Astrocyte of the cerebellum (primary cell): ENCODE measurements around the gene KRTAP5-9.

ENCODE experiments used
- DNase-seq: peaks from one replicate; pipeline ENCODE4 v3.0.0-alpha.2; 2011; ENCODE audit warnings: low read depth
- H3K4me3 ChIP-seq: 2 replicates; pipeline ENCODE4 v1.5.1; 2011; ENCODE audit warnings: mild to moderate bottlenecking, low read depth, low read length, moderate library complexity
- CTCF ChIP-seq: IDR thresholded peaks from 2 replicates; pipeline ENCODE4 v1.5.1; 2012; ENCODE audit warnings: low read length, low read depth, moderate library complexity, mild to moderate bottlenecking; ENCODE audit errors: missing control alignments
- in situ Hi-C: cut with HindIII; loops from 2 replicates; pipeline ENCODE4 v1.10.0; 2017; ENCODE audit warnings: low sequenced_read_pairs

The KRTAP5-9 gene

GRCh38 chr11:71502871-71503435 is 45.3 kb upstream of the KRTAP5-9 start:
- in situ Hi-C loops, result no loop called here
- no peak overlapping the region for H3K4me3 ChIP-seq
- DNase-seq, result no peak
- TF ChIP-seq CTCF, result no peak

GRCh38 chr11:71504531-71504930 is 43.7 kb upstream of the KRTAP5-9 start:
- DNase-seq, result no peak

GRCh38 chr11:71505001-71505400 is 43.2 kb upstream of the KRTAP5-9 start:
- DNase-seq, result no peak
- in situ Hi-C loops, result loop anchor here (5.0 kb wide), 1 partner anchor 42 kb away; the partner anchor contains the start of gene KRTAP5-9
- TF ChIP-seq CTCF, result no peak
- no peak overlapping the region for H3K4me3 ChIP-seq

More at GRCh38 chr11:71504531-71504930, 43.7 kb upstream of the KRTAP5-9 start:
- TF ChIP-seq CTCF, result no peak
- in situ Hi-C loops, result no loop called here
- H3K4me3 ChIP-seq, result no peak overlapping the region

- no peak for DNase-seq
- in situ Hi-C loops, result loop anchor here (5.0 kb wide), 1 partner anchor 42 kb away; the partner anchor contains the start of gene KRTAP5-9
- no peak for TF ChIP-seq CTCF
- H3K4me3 ChIP-seq, result no peak overlapping the region
Observed at GRCh38 chr11:71505781-71506180, 42.4 kb upstream of the KRTAP5-9 start.

GRCh38 chr11:71507102-71507501 is 41.1 kb upstream of the KRTAP5-9 start:
- H3K4me3 ChIP-seq, result no peak overlapping the region
- no peak for DNase-seq
- TF ChIP-seq CTCF, result no peak
- in situ Hi-C loops, result loop anchor here (5.0 kb wide), 1 partner anchor 40 kb away; the partner anchor contains the start of gene KRTAP5-9

GRCh38 chr11:71518506-71519471 is 29.4 kb upstream of the KRTAP5-9 start:
- no peak for DNase-seq
- in situ Hi-C loops, result no loop called here
- TF ChIP-seq CTCF, result no peak

More at GRCh38 chr11:71518506-71519471, 29.4 kb upstream of the KRTAP5-9 start:
- H3K4me3 ChIP-seq, result no peak overlapping the region
